ENCODE results near the gene ATP8A2. TPM values are rescaled to one million over a fixed set of nuclear protein-coding genes. Genes with fewer than 3 reads are reported as not detected.

The ATP8A2 gene
- total RNA-seq, 6 experiments from 2014 or later, result not detected

GRCh38 chr13:25455146-25455545, 83.4 kb downstream of the ATP8A2 start:
- no peak for TF ChIP-seq POLR2A (IDR thresholded peaks at IDR 0.05)
- Histone ChIP-seq H3K27ac (no peak overlapping the region), H3K36me3 (no peaks in the 10 kb centered on the region), H3K27me3 (no peaks in the 10 kb centered on the region), H3K4me1 (no peaks in the 10 kb centered on the region), H3K9me3 (no peaks in the 10 kb centered on the region), H3K4me3 (no peak overlapping the region)
- intact Hi-C loops (cut with DNase I), result no loop called here
- WGBS (ENCODE audit: insufficient coverage, low coverage, low lambda C conversion rate, missing lambda C conversion rate), result 29% methylated on average over 2 of the region's 3 CpGs
- ATAC-seq, result no peak
- DNase-seq, result no peak

- no peaks in the 10 kb centered on the region for H3K4me1 ChIP-seq
- WGBS (ENCODE audit: insufficient coverage, low coverage, low lambda C conversion rate, missing lambda C conversion rate), result 50% methylated on average over 4 of the region's 4 CpGs
- H3K36me3 ChIP-seq, result no peaks in the 10 kb centered on the region
- no peaks in the 10 kb centered on the region for H3K9me3 ChIP-seq
- DNase-seq, result no peak
- no peak overlapping the region for H3K27ac ChIP-seq
- H3K27me3 ChIP-seq, result no peaks in the 10 kb centered on the region
- TF ChIP-seq POLR2A (IDR thresholded peaks at IDR 0.05), result no peak
- TF ChIP-seq, protein P1, sequence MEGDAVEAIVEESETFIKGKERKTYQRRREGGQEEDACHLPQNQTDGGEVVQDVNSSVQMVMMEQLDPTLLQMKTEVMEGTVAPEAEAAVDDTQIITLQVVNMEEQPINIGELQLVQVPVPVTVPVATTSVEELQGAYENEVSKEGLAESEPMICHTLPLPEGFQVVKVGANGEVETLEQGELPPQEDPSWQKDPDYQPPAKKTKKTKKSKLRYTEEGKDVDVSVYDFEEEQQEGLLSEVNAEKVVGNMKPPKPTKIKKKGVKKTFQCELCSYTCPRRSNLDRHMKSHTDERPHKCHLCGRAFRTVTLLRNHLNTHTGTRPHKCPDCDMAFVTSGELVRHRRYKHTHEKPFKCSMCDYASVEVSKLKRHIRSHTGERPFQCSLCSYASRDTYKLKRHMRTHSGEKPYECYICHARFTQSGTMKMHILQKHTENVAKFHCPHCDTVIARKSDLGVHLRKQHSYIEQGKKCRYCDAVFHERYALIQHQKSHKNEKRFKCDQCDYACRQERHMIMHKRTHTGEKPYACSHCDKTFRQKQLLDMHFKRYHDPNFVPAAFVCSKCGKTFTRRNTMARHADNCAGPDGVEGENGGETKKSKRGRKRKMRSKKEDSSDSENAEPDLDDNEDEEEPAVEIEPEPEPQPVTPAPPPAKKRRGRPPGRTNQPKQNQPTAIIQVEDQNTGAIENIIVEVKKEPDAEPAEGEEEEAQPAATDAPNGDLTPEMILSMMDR (IDR thresholded peaks at IDR 0.05), result no peak
- no peak for ATAC-seq
- H3K4me3 ChIP-seq, result no peak overlapping the region
- intact Hi-C loops (cut with DNase I), result no loop called here
These were observed 85.8 kb downstream of the ATP8A2 start for GRCh38 chr13:25457566-25457965.

GRCh38 chr13:25462301-25463125, 90.7 kb downstream of the ATP8A2 start:
- no peaks in the 10 kb centered on the region for H3K4me1 ChIP-seq
- H3K36me3 ChIP-seq, result no peaks in the 10 kb centered on the region
- WGBS (ENCODE audit: insufficient coverage, low coverage, low lambda C conversion rate, missing lambda C conversion rate), result 49% methylated on average over 9 of the region's 9 CpGs
- ATAC-seq (no peak), DNase-seq (no peak)
- H3K9me3 ChIP-seq, result no peaks in the 10 kb centered on the region
- no peaks in the 10 kb centered on the region for H3K27me3 ChIP-seq
- intact Hi-C loops (cut with DNase I), result no loop called here
- H3K4me3 ChIP-seq, result no peak overlapping the region
- no peak overlapping the region for H3K27ac ChIP-seq
- no peak for TF ChIP-seq POLR2A (IDR thresholded peaks at IDR 0.05)
- TF ChIP-seq, protein P1 (IDR thresholded peaks at IDR 0.05), result no peak

DNA sequence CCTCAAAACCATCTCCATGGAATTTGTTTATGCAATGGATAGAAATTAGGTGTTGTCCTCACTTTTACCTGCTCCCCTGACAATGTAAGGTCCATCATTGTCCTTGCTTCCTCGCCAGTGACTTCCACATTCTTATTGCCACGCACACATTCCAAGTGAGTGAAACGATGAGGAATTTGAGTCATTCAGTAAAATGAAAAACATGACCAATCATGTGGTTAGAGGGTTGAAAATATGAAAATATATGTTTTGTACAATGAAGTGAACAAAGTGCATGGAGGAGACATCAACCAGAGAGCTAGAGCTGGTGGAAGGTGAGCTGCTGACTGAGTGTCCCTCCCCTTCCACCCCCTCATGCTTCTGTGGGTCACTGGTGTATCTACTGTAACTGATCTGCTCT, 91.7 kb downstream of the ATP8A2 start:
- 58% methylated on average over 3 of the region's 3 CpGs for WGBS (ENCODE audit: insufficient coverage, low coverage, low lambda C conversion rate, missing lambda C conversion rate)
- Histone ChIP-seq H3K9me3 (no peaks in the 10 kb centered on the region), H3K36me3 (no peaks in the 10 kb centered on the region), H3K4me3 (no peak overlapping the region), H3K27me3 (no peaks in the 10 kb centered on the region), H3K27ac (no peak overlapping the region), H3K4me1 (no peaks in the 10 kb centered on the region)
- no peak for DNase-seq
- TF ChIP-seq, protein P1 (IDR thresholded peaks at IDR 0.05), result no peak
- no peak for TF ChIP-seq POLR2A (IDR thresholded peaks at IDR 0.05)
- ATAC-seq, result no peak
- intact Hi-C loops (cut with DNase I), result no loop called here

- intact Hi-C loops (cut with DNase I), result no loop called here
- Histone ChIP-seq H3K27ac (no peak overlapping the region), H3K4me1 (no peaks in the 10 kb centered on the region), H3K36me3 (no peaks in the 10 kb centered on the region), H3K4me3 (no peak overlapping the region), H3K27me3 (peaks cover 0 to 7% of the 10 kb centered on the region in 2 donors), H3K9me3 (no peaks in the 10 kb centered on the region)
- TF ChIP-seq, protein P1 (IDR thresholded peaks at IDR 0.05), result no peak
- TF ChIP-seq POLR2A (IDR thresholded peaks at IDR 0.05), result no peak
- DNase-seq, result no peak
- WGBS (ENCODE audit: insufficient coverage, low coverage, low lambda C conversion rate, missing lambda C conversion rate), result 42% methylated on average over 2 of the region's 4 CpGs
- no peak for ATAC-seq
These were observed 95.1 kb downstream of the ATP8A2 start for GRCh38 chr13:25466880-25467279.

Data from right lobe of liver (tissue), 6 donors.